Thoracic aorta (tissue), 2 donors: Measurements from ENCODE around the gene NOVA2. TPM values are rescaled to one million over a fixed set of nuclear protein-coding genes. Genes with fewer than 3 reads are reported as not detected.

Source experiments
- ATAC-seq: fragments of 150-250 bp; one replicate; pipeline ENCODE4 v1.8.0; 2017; ENCODE audit warnings: low read depth; ENCODE audit not compliant: insufficient number of reproducible peaks, low FRiP score
- DNase-seq: peaks from one replicate; pipeline ENCODE4 v3.0.0-alpha.2; 2020; ENCODE audit warnings: low spot score
- H3K27ac ChIP-seq, 2 donors: fragments of 200-600 bp; sonication (generic); 1 replicate in 1 of 2; 2 replicates in 1 of 2; pipeline ENCODE4 v1.5.1; 2016; ENCODE audit warnings: mild to moderate bottlenecking in 2 of 2, moderate library complexity in 2 of 2
- H3K27me3 ChIP-seq: fragments of 200-600 bp; sonication (generic); replicated peaks from 2 replicates; pipeline ENCODE4 v1.6.0; 2016; ENCODE audit warnings: mild to moderate bottlenecking; ENCODE audit not compliant: insufficient read depth
- H3K36me3 ChIP-seq: fragments of 200-600 bp; sonication (generic); one replicate; pipeline ENCODE4 v1.5.1; 2016
- H3K4me1 ChIP-seq, 2 donors: fragments of 200-600 bp; sonication (generic); 1 replicate in 1 of 2; 2 replicates in 1 of 2; pipeline versions ENCODE4 v1.5.1 to v1.6.0; 2016; ENCODE audit warnings: low read depth in 2 of 2, mild to moderate bottlenecking in 1 of 2; ENCODE audit not compliant: control insufficient read depth in 1 of 2
- H3K4me3 ChIP-seq: fragments of 200-600 bp; sonication (generic); 2 replicates; pipeline ENCODE4 v1.5.1; 2016; ENCODE audit warnings: mild to moderate bottlenecking
- H3K9me3 ChIP-seq: fragments of 200-600 bp; sonication (generic); 2 replicates; pipeline ENCODE4 v1.5.1; 2016
- total RNA-seq, 2 donors: library from RNA; depleted of rRNA; stranded (reverse); fragments of >200 nt; gene quantifications; one replicate each; pipeline versions ENCODE4 v1.1.0 to v1.2.3, GENCODE V29; 2016
- TF ChIP-seq, protein P1 (sequence below): fragments of 200-600 bp; sonication (generic); IDR thresholded peaks from one replicate; pipeline ENCODE4 v1.5.1; 2019; ENCODE audit warnings: antibody characterized with exemption

NOVA2 gene
- total RNA-seq, 2 donors from 2014 or later, result 2.6 to 6.4 TPM

DNA sequence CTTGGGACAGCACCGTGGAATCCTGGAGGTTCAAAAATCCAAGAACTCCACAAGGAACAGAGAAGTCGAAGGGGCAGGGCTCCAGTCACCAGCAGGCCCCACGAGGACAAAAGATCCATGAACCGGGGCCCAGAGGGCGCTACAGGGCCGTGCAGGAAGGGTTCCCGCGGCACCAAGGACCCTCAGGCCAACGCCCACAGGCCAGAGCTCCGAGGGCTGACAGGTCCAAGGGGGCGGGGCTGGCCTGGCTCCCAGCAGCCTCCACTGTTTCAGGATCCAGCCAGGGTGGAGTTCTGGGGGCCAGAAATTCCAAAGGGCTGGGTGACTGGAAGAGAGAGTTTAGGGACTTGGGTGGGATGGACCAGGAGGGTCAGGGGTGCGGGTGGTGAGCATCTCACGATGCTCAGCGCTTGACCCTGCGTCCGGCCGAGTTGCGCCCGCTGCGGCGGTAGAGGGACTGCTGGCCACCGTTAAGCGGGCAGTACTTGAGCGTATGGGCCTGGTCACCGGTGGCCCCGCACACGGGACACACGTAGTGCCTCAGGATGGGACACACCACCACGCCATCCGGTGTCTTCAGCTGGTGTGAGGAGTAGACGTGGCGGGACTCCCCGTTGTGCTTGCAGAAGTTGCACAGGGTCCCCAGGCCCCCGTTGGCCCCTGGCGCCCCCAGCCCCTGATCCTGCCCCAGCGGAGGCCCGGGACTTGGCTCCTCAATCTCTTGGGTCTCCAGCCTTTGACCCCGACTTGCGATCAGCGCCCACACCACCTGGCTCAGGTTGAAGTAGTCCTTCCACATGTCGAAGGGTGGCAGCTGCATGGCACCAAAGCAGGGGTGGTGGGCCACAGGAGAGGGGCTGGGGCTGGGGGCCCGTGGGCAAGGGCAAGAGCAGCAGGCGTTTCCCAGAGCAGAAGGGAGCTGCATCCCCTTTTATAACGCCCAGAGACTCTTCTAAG is 59.5 kb downstream of the NOVA2 start, which contains the start of gene NANOS2:
NANOS2 (minus strand) TSS at position 905 of the 957 bp plus-strand sequence; CDS start at position 820, 85 bp downstream.
- ATAC-seq, result no peak
- H3K9me3 ChIP-seq, result no peaks in the 10 kb centered on the region
- H3K27me3 ChIP-seq, result no peaks in the 10 kb centered on the region
- no peaks in the 10 kb centered on the region for H3K36me3 ChIP-seq
- no peak for DNase-seq
- H3K4me1 ChIP-seq, result no peaks in the 10 kb centered on the region
- H3K4me3 ChIP-seq, result no peak within 1 kb of the TSS
- no peak within 1 kb of the TSS for H3K27ac ChIP-seq
- TF ChIP-seq, protein P1, sequence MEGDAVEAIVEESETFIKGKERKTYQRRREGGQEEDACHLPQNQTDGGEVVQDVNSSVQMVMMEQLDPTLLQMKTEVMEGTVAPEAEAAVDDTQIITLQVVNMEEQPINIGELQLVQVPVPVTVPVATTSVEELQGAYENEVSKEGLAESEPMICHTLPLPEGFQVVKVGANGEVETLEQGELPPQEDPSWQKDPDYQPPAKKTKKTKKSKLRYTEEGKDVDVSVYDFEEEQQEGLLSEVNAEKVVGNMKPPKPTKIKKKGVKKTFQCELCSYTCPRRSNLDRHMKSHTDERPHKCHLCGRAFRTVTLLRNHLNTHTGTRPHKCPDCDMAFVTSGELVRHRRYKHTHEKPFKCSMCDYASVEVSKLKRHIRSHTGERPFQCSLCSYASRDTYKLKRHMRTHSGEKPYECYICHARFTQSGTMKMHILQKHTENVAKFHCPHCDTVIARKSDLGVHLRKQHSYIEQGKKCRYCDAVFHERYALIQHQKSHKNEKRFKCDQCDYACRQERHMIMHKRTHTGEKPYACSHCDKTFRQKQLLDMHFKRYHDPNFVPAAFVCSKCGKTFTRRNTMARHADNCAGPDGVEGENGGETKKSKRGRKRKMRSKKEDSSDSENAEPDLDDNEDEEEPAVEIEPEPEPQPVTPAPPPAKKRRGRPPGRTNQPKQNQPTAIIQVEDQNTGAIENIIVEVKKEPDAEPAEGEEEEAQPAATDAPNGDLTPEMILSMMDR, result no peak

DNA sequence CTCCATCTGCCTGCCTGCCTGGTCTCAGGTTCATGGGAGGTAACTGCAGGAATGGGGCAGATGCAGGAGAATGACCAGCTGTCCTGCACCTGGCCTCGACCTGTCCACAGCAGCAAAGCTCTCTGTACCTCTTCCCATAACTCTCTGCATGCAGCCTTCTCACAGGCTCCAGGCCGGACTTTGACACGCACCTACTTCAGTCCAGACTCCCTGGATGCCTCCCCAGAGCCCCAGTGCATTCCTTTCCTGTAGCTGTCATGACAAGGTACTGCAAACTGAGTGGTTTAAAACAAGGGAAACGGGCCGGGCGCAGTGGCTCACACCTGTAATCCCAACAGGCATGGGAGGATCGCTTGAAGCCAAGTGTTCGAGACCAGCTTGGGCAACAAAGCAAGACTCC is 62.4 kb downstream of the NOVA2 start:
- Histone ChIP-seq H3K4me3 (no peak overlapping the region), H3K9me3 (no peaks in the 10 kb centered on the region), H3K27me3 (no peaks in the 10 kb centered on the region), H3K4me1 (no peaks in the 10 kb centered on the region), H3K27ac (no peak overlapping the region), H3K36me3 (no peaks in the 10 kb centered on the region)
- no peak for ATAC-seq
- TF ChIP-seq, protein P1, result no peak
- no peak for DNase-seq

DNA sequence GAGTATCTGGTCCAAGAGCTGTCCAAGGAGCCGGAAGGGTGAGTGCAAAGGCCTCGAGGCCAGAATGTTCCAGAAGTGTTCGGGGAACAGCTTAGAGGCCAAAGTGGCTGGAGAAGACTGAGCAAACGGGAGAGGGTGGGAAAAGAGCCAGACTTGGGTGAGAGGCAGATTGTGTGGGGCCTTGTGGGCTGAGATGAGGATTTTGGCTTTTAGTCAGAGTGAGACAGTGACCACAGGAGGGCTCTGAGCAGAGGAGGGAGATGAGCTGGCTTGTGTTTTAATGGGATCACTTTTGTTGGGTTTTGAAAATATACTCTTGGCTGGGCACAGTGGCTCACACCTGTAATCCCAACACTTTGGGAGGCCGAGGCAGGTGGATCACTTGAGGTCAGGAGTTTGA is 64.7 kb downstream of the NOVA2 start:
- Histone ChIP-seq H3K27me3 (no peaks in the 10 kb centered on the region), H3K36me3 (no peaks in the 10 kb centered on the region), H3K27ac (no peak overlapping the region), H3K4me3 (no peak overlapping the region), H3K4me1 (no peaks in the 10 kb centered on the region), H3K9me3 (no peaks in the 10 kb centered on the region)
- ATAC-seq, result no peak
- DNase-seq, result no peak
- TF ChIP-seq, protein P1, result no peak

DNA sequence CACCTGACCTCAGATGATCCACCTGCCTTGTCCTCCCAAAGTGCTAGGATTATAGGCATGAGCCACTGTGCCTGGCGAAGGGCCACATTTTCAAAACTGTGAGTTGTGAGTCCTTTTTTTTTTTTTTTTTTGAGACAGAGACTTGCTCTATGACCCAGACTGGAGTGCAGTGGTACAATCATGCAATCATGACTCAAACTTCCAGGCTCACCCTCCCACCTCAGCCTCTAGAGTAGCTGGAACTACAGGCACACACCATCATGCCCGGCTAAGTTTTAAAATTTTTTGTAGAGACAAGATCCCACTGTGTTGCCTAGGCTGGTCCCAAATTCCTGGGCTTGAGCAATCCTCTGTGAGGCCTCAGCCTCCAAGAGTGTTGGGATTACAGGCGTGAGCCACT is 67.4 kb downstream of the NOVA2 start:
- DNase-seq, result no peak
- no peak for ATAC-seq
- no peaks in the 10 kb centered on the region for H3K9me3 ChIP-seq
- no peak overlapping the region for H3K27ac ChIP-seq
- peaks cover under 1 to 10% of the 10 kb centered on the region in 2 donors for H3K4me1 ChIP-seq
- no peaks in the 10 kb centered on the region for H3K27me3 ChIP-seq
- no peak overlapping the region for H3K4me3 ChIP-seq
- no peaks in the 10 kb centered on the region for H3K36me3 ChIP-seq
- TF ChIP-seq, protein P1, result no peak

DNA sequence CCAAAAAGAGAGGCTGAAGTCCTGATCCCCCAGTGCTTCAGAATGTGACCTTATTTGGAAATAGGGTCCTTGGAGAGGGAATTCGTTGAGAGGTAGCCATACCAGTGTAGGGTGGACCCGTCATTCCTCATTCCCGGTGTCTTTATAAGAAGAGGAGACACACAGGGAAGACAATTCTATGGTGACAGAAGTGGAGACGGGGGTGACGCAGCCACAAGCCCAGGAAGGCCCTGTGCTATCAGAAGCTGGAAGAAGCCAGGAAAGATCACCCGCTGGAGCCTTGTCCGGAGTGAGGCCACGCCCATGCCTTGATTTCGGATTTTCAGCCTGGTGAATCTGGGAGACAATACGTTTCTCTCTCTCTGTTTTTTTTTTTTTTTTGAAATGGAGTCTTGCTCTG is 68.7 kb downstream of the NOVA2 start:
- no peak for ATAC-seq
- no peak for DNase-seq
- H3K4me3 ChIP-seq, result no peak overlapping the region
- H3K36me3 ChIP-seq, result no peaks in the 10 kb centered on the region
- no peaks in the 10 kb centered on the region for H3K27me3 ChIP-seq
- no peak overlapping the region for H3K27ac ChIP-seq
- peaks cover 6 to 21% of the 10 kb centered on the region in 2 donors for H3K4me1 ChIP-seq
- H3K9me3 ChIP-seq, result no peaks in the 10 kb centered on the region
- TF ChIP-seq, protein P1, result no peak
